Liver (tissue), 9 donors: ENCODE results near the gene MRAP. TPM values are rescaled to one million over a fixed set of nuclear protein-coding genes. Genes with fewer than 3 reads are reported as not detected.
"Not testable (repeated sequence)": the region's sequence is repeated elsewhere in the genome, so short reads cannot be mapped to it uniquely, and the experiment has no call there.

Source experiments
- DNase-seq: peaks from one replicate; pipeline ENCODE4 v3.0.0-alpha.2; 2017; ENCODE audit warnings: low spot score
- H3K27ac ChIP-seq, 2 donors: one replicate each; pipeline ENCODE4 v1.7.0; 2013; ENCODE audit warnings: inconsistent platforms in 2 of 2, low read length in 2 of 2, control low read depth in 1 of 2, low read depth in 1 of 2, mild to moderate bottlenecking in 1 of 2
- H3K27me3 ChIP-seq, 4 donors: one replicate each; pipeline versions ENCODE4 v1.6.1 to v1.7.0; 2013; ENCODE audit warnings: low read length in 3 of 4, inconsistent platforms in 1 of 4, mild to moderate bottlenecking in 1 of 4, moderate library complexity in 1 of 4; ENCODE audit not compliant: control insufficient read depth in 4 of 4, insufficient read depth in 4 of 4
- H3K36me3 ChIP-seq, 4 donors: one replicate each; pipeline versions ENCODE4 v1.6.1 to v1.7.0; 2013; ENCODE audit warnings: low read length in 3 of 4, mild to moderate bottlenecking in 3 of 4, low read depth in 1 of 4, moderate library complexity in 1 of 4; ENCODE audit not compliant: control insufficient read depth in 4 of 4, insufficient read depth in 3 of 4
- H3K4me1 ChIP-seq, 4 donors: one replicate each; pipeline versions ENCODE4 v1.6.1 to v1.7.0; 2013; ENCODE audit warnings: low read length in 3 of 4, mild to moderate bottlenecking in 3 of 4, moderate library complexity in 1 of 4; ENCODE audit not compliant: control insufficient read depth in 4 of 4, insufficient read depth in 4 of 4
- H3K4me3 ChIP-seq, 3 donors: one replicate each; pipeline versions ENCODE4 v1.6.1 to v1.7.0; 2013; ENCODE audit warnings: low read length in 3 of 3, control low read depth in 1 of 3, low read depth in 1 of 3, mild to moderate bottlenecking in 1 of 3
- H3K9ac ChIP-seq, 2 donors: one replicate each; pipeline ENCODE4 v1.7.0; 2013; ENCODE audit warnings: low read length in 2 of 2, mild to moderate bottlenecking in 2 of 2, moderate library complexity in 2 of 2, control low read depth in 1 of 2, low read depth in 1 of 2
- H3K9me3 ChIP-seq, 4 donors: one replicate each; pipeline versions ENCODE4 v1.6.1 to v1.7.0; 2013; ENCODE audit warnings: low read length in 3 of 4; ENCODE audit not compliant: control insufficient read depth in 4 of 4
- EGR1 ChIP-seq, 2 donors: IDR thresholded peaks; 2 replicates each; pipeline ENCODE4 v1.6.1; 2016 to 2018; ENCODE audit warnings: antibody characterized with exemption in 2 of 2, low read depth in 2 of 2
- FOXA1 ChIP-seq: IDR thresholded peaks from 2 replicates; pipeline ENCODE4 v1.6.1; 2016; ENCODE audit warnings: antibody characterized with exemption
- FOXA2 ChIP-seq: IDR thresholded peaks from 2 replicates; pipeline ENCODE4 v1.6.1; 2016; ENCODE audit warnings: antibody characterized with exemption
- HNF4A ChIP-seq, 2 donors: conservative IDR thresholded peaks; 2 replicates each; pipeline ENCODE4 v1.6.1; 2016; ENCODE audit warnings: antibody characterized with exemption in 2 of 2, mild to moderate bottlenecking in 2 of 2
- HNF4G ChIP-seq: IDR thresholded peaks from 2 replicates; pipeline ENCODE4 v1.6.1; 2016; ENCODE audit warnings: antibody characterized with exemption
- JUND ChIP-seq, 2 donors: IDR thresholded peaks; 2 replicates each; pipeline ENCODE4 v1.6.1; 2016; ENCODE audit warnings: antibody characterized with exemption in 2 of 2
- NR2F2 ChIP-seq: IDR thresholded peaks from 2 replicates; pipeline ENCODE4 v1.6.1; 2016; ENCODE audit warnings: antibody characterized with exemption
- RAD21 ChIP-seq, 2 donors: IDR thresholded peaks; 2 replicates each; pipeline ENCODE4 v1.6.1; 2016; ENCODE audit warnings: antibody characterized with exemption in 2 of 2, mild to moderate bottlenecking in 2 of 2
- RXRA ChIP-seq, 2 donors: IDR thresholded peaks; 2 replicates each; pipeline ENCODE4 v1.6.1; 2017 to 2018; ENCODE audit warnings: antibody characterized with exemption in 2 of 2, mild to moderate bottlenecking in 1 of 2
- SP1 ChIP-seq: IDR thresholded peaks from 2 replicates; pipeline ENCODE4 v1.6.1; 2018; ENCODE audit warnings: antibody characterized with exemption, mild to moderate bottlenecking
- TAF1 ChIP-seq: conservative IDR thresholded peaks from 2 replicates; pipeline ENCODE4 v1.6.1; 2016; ENCODE audit warnings: antibody characterized with exemption, mild to moderate bottlenecking
- YY1 ChIP-seq: IDR thresholded peaks from 2 replicates; pipeline ENCODE4 v1.6.1; 2016; ENCODE audit warnings: antibody characterized with exemption, mild to moderate bottlenecking
- WGBS: extraction: QIAGEN DNeasy Blood & Tissue Kit; methylation state at CpG from one replicate; pipeline ENCODE4 v1.1.7; 2013; 5-methylcytosine and 5-hydroxymethylcytosine counted together
- polyA plus RNA-seq, 2 donors: library from polyadenylated mRNA; stranded (reverse) in 1 of 2; unstranded in 1 of 2; fragments of 200-250 nt in 1 of 2; fragments of >200 nt in 1 of 2; fragmentation: Nextera tagmentation in 1 of 2; extraction: Ambion mirVana in 1 of 2; gene quantifications; one replicate each; pipeline versions ENCODE4 v1.2.1 to v1.2.3, GENCODE V29; 2013 to 2015
- total RNA-seq, 2 donors: library from RNA; depleted of rRNA; stranded (reverse); fragments of >200 nt; gene quantifications; one replicate each; pipeline ENCODE4 v1.2.3, GENCODE V29; 2014
- TF ChIP-seq, protein P1 (sequence below): IDR thresholded peaks from 2 replicates; pipeline ENCODE4 v1.6.1; 2016; ENCODE audit warnings: antibody characterized with exemption, mild to moderate bottlenecking
- TF ChIP-seq, protein P2 (sequence below): IDR thresholded peaks from 2 replicates; pipeline ENCODE4 v1.6.1; 2016; ENCODE audit warnings: antibody characterized with exemption
- TF ChIP-seq, protein P3 (sequence below): fragments of 150-350 bp; IDR thresholded peaks from 2 replicates; pipeline ENCODE4 v1.5.1; 2017; ENCODE audit warnings: improper control_type of control experiment, low read depth, low read length; ENCODE audit not compliant: missing input control
- TF ChIP-seq, protein P4 (sequence below): IDR thresholded peaks from 2 replicates; pipeline ENCODE4 v1.6.1; 2016; ENCODE audit warnings: antibody characterized with exemption
- TF ChIP-seq, protein P5 (sequence below): IDR thresholded peaks from 2 replicates; pipeline ENCODE4 v1.6.1; 2016; ENCODE audit warnings: antibody characterized with exemption
- donor health status: healthy.
- donor health status: healthy.
- donor health status: healthy.
- donor health status: healthy.
- donor health status: healthy.

MRAP gene
- total and polyA plus RNA-seq, 4 donors: 0.17 to 0.79 TPM; not detected in 2

DNA sequence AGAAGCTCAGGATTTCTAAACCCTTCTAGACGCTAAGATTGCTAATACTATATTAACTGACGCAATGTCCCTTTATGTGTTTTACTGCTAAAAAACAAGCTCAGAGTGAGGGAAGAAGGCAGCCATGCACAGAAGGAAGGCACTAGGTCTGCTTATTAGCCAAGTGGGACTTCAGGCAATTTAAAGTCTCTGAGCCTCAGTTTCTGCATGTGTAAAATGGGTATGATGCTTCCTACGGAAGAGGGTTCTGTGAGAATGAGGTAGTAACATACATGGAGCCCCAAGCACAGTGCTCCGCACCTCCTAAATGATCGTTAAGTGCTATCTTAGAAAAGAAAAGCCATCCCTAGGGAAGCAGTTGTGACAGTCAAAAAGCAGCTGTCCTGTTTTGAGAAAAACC is 36.7 kb upstream of the MRAP start:
- Histone ChIP-seq H3K4me3 (no peak overlapping the region), H3K4me1 (no peaks in the 10 kb centered on the region), H3K27me3 (no peaks in the 10 kb centered on the region), H3K36me3 (no peaks in the 10 kb centered on the region), H3K27ac (no peak overlapping the region), H3K9ac (no peak overlapping the region), H3K9me3 (no peaks in the 10 kb centered on the region)
- 93% methylated on average over 5 of the region's 5 CpGs for WGBS
- no peak for DNase-seq
- TF ChIP-seq JUND (IDR thresholded peaks at IDR 0.05): no peak
- no peak for TF ChIP-seq FOXA1
- TF ChIP-seq TAF1: no peak
- TF ChIP-seq RAD21 (IDR thresholded peaks at IDR 0.05): no peak
- TF ChIP-seq, protein P1, sequence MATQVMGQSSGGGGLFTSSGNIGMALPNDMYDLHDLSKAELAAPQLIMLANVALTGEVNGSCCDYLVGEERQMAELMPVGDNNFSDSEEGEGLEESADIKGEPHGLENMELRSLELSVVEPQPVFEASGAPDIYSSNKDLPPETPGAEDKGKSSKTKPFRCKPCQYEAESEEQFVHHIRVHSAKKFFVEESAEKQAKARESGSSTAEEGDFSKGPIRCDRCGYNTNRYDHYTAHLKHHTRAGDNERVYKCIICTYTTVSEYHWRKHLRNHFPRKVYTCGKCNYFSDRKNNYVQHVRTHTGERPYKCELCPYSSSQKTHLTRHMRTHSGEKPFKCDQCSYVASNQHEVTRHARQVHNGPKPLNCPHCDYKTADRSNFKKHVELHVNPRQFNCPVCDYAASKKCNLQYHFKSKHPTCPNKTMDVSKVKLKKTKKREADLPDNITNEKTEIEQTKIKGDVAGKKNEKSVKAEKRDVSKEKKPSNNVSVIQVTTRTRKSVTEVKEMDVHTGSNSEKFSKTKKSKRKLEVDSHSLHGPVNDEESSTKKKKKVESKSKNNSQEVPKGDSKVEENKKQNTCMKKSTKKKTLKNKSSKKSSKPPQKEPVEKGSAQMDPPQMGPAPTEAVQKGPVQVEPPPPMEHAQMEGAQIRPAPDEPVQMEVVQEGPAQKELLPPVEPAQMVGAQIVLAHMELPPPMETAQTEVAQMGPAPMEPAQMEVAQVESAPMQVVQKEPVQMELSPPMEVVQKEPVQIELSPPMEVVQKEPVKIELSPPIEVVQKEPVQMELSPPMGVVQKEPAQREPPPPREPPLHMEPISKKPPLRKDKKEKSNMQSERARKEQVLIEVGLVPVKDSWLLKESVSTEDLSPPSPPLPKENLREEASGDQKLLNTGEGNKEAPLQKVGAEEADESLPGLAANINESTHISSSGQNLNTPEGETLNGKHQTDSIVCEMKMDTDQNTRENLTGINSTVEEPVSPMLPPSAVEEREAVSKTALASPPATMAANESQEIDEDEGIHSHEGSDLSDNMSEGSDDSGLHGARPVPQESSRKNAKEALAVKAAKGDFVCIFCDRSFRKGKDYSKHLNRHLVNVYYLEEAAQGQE: no peak
- TF ChIP-seq SP1: no peak
- TF ChIP-seq RXRA (IDR thresholded peaks at IDR 0.05): no peak
- TF ChIP-seq, protein P2, sequence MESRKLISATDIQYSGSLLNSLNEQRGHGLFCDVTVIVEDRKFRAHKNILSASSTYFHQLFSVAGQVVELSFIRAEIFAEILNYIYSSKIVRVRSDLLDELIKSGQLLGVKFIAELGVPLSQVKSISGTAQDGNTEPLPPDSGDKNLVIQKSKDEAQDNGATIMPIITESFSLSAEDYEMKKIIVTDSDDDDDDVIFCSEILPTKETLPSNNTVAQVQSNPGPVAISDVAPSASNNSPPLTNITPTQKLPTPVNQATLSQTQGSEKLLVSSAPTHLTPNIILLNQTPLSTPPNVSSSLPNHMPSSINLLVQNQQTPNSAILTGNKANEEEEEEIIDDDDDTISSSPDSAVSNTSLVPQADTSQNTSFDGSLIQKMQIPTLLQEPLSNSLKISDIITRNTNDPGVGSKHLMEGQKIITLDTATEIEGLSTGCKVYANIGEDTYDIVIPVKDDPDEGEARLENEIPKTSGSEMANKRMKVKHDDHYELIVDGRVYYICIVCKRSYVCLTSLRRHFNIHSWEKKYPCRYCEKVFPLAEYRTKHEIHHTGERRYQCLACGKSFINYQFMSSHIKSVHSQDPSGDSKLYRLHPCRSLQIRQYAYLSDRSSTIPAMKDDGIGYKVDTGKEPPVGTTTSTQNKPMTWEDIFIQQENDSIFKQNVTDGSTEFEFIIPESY: no peak
- TF ChIP-seq NR2F2: no peak
- TF ChIP-seq, protein P3, sequence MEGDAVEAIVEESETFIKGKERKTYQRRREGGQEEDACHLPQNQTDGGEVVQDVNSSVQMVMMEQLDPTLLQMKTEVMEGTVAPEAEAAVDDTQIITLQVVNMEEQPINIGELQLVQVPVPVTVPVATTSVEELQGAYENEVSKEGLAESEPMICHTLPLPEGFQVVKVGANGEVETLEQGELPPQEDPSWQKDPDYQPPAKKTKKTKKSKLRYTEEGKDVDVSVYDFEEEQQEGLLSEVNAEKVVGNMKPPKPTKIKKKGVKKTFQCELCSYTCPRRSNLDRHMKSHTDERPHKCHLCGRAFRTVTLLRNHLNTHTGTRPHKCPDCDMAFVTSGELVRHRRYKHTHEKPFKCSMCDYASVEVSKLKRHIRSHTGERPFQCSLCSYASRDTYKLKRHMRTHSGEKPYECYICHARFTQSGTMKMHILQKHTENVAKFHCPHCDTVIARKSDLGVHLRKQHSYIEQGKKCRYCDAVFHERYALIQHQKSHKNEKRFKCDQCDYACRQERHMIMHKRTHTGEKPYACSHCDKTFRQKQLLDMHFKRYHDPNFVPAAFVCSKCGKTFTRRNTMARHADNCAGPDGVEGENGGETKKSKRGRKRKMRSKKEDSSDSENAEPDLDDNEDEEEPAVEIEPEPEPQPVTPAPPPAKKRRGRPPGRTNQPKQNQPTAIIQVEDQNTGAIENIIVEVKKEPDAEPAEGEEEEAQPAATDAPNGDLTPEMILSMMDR: no peak

DNA sequence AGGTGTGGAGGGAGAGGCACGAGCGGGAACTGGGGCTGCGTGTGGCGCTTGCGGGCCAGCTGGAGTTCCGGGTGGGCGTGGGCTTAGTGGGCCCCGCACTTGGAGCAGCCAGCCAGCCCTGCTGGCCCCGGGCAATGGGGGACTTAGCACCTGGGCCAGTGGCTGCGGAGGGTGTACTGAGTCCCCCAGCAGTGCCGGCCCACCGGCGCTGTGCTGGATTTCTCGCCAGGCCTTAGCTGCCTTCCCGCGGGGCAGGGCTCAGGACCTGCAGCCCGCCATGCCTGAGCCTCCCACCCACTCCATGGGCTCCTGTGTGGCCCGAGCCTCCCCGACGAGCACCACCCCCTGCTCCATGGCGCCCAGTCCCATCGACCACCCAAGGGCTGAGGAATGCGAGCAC is 33.3 kb upstream of the MRAP start:
- DNase-seq, H3K4me3 ChIP-seq, H3K27ac ChIP-seq, H3K9ac ChIP-seq, H3K36me3 ChIP-seq, H3K4me1 ChIP-seq, H3K27me3 ChIP-seq, H3K9me3 ChIP-seq: not testable (repeated sequence)
- 98% methylated on average over 23 of the region's 23 CpGs for WGBS

DNA sequence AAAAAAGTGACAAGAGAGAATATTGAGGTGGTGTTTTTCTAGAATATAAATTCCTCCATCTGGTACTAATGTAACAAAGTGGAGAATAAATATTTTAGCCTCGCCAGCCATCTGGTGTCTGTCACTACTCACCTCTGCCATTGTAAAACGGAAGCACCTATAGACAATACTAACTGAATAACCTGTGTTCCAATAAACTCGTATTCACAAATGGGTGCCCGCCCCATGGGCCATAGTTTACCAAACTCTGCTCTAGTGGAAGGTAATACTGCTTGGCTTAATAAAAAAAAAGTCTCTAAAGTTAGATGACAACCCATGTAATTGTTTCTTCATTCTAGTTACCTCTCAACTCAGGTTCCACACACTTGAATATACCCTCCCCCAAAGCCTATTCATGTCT is 27.9 kb upstream of the MRAP start:
- Histone ChIP-seq H3K4me3 (no peak overlapping the region), H3K36me3 (peaks cover 0 to 16% (median 6%) of the 10 kb centered on the region in 4 donors), H3K27ac (no peak overlapping the region), H3K27me3 (no peaks in the 10 kb centered on the region), H3K9me3 (no peaks in the 10 kb centered on the region), H3K9ac (no peak overlapping the region), H3K4me1 (no peaks in the 10 kb centered on the region)
- 95% methylated on average over 4 of the region's 4 CpGs for WGBS
- DNase-seq: no peak
- TF ChIP-seq, protein P3: no peak
- TF ChIP-seq YY1 (no peak), JUND (IDR thresholded peaks at IDR 0.05) (no peak), TAF1 (no peak), HNF4A (conservative IDR thresholded peaks at IDR 0.05) (no peak), FOXA1 (no peak), FOXA2 (no peak), HNF4G (no peak), EGR1 (IDR thresholded peaks at IDR 0.05; ENCODE audit: low read depth in 2 of 2) (no peak), SP1 (no peak)
- TF ChIP-seq, protein P4, sequence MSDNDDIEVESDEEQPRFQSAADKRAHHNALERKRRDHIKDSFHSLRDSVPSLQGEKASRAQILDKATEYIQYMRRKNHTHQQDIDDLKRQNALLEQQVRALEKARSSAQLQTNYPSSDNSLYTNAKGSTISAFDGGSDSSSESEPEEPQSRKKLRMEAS: no peak
- TF ChIP-seq, protein P2: no peak
- TF ChIP-seq, protein P5, sequence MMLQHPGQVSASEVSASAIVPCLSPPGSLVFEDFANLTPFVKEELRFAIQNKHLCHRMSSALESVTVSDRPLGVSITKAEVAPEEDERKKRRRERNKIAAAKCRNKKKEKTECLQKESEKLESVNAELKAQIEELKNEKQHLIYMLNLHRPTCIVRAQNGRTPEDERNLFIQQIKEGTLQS: no peak
